ENCODE results near the gene RUNDC1.
"Not testable (repeated sequence)": the region's sequence is repeated elsewhere in the genome, so short reads cannot be mapped to it uniquely, and the experiment has no call there.

RUNDC1 gene

GRCh38 chr17:42975265-42975664 is 5.1 kb upstream of the RUNDC1 start:
- H3K9ac ChIP-seq (ENCODE audit: low read length) = no peak overlapping the region
- peak overlapping the region; percentile 58 for H3K4me2 ChIP-seq (ENCODE audit: low read length)
- 0 out of 2 replicates have a peak overlapping the region, but pooled peaks have one; percentile 0 for H3K4me3 ChIP-seq (ENCODE audit: low read length)
- peaks cover 10% of the 10 kb centered on the region for H3K79me2 ChIP-seq (ENCODE audit: low read length)
- H3K4me1 ChIP-seq (ENCODE audit: low read length) = peaks cover 30% of the 10 kb centered on the region
- H3K27me3 ChIP-seq (ENCODE audit: low read depth, low read length) = no peaks in the 10 kb centered on the region
- H4K20me1 ChIP-seq (ENCODE audit: insufficient read depth, low read length) = no peaks in the 10 kb centered on the region
- H3K9me3 ChIP-seq (ENCODE audit: insufficient read depth, low read length) = no peaks in the 10 kb centered on the region
- H3K36me3 ChIP-seq (replicated peaks; ENCODE audit: low read depth, low read length) = peaks cover 2% of the 10 kb centered on the region
- peak overlapping the region; percentile 50 for H3K27ac ChIP-seq (ENCODE audit: low read length)
- TF ChIP-seq EZH2phosphoT487 (IDR thresholded peaks at IDR 0.05; ENCODE audit: low read depth) (no peak), CTCF (IDR thresholded peaks at IDR 0.05; ENCODE audit: low read depth, low read length) (no peak)
- no peak overlapping the region for H2AFZ ChIP-seq (ENCODE audit: low read depth, low read length)

- peak overlapping the region; percentile 58 for H3K4me2 ChIP-seq (ENCODE audit: low read length)
Observed at GRCh38 chr17:42975701-42976100, 4.7 kb upstream of the RUNDC1 start.

GRCh38 chr17:42979511-42980273 is 673 bp upstream of the RUNDC1 start, which contains the start of gene PTGES3L:
Gene PTGES3L (minus strand): TSS chr17:42980080. CDS start chr17:42980053, 27 bp downstream.
- H3K4me2 ChIP-seq (ENCODE audit: low read length) = peak within 1 kb of the TSS; percentile 98
- H3K9ac ChIP-seq (ENCODE audit: low read length) = peak within 1 kb of the TSS; percentile 95
- peaks cover 5% of the 10 kb centered on the region; the same call in 1 of the 2 replicates for H4K20me1 ChIP-seq (ENCODE audit: insufficient read depth, low read length)
- TF ChIP-seq CTCF (IDR thresholded peaks at IDR 0.05; ENCODE audit: low read depth, low read length) (no peak), EZH2phosphoT487 (IDR thresholded peaks at IDR 0.05; ENCODE audit: low read depth) (no peak)
- H3K27me3 ChIP-seq (ENCODE audit: low read depth, low read length) = no peaks in the 10 kb centered on the region
- H3K4me3 ChIP-seq (ENCODE audit: low read length) = peak within 1 kb of the TSS; percentile 83
- peak within 1 kb of the TSS; percentile 88 for H3K27ac ChIP-seq (ENCODE audit: low read length)
- H3K36me3 ChIP-seq (replicated peaks; ENCODE audit: low read depth, low read length) = peaks cover 13% of the 10 kb centered on the region
- H3K4me1 ChIP-seq (ENCODE audit: low read length) = peaks cover 50% of the 10 kb centered on the region
- H2AFZ ChIP-seq (ENCODE audit: low read depth, low read length) = 0 out of 2 replicates have a peak within 1 kb of the TSS, but pooled peaks have one; percentile 19
- no peaks in the 10 kb centered on the region for H3K9me3 ChIP-seq (ENCODE audit: insufficient read depth, low read length)
- peaks cover 50% of the 10 kb centered on the region for H3K79me2 ChIP-seq (ENCODE audit: low read length)

More at GRCh38 chr17:42975701-42976100, 4.7 kb upstream of the RUNDC1 start:
- Histone ChIP-seq H3K79me2 (ENCODE audit: low read length) (peaks cover 12% of the 10 kb centered on the region), H3K4me1 (ENCODE audit: low read length) (peaks cover 30% of the 10 kb centered on the region), H3K4me3 (ENCODE audit: low read length) (peak overlapping the region; percentile 0; the same call in 1 of the 2 replicates), H3K27ac (ENCODE audit: low read length) (peak overlapping the region; percentile 50)
- not testable (repeated sequence) for H3K36me3 ChIP-seq (replicated peaks; ENCODE audit: low read depth, low read length); H3K27me3 ChIP-seq (ENCODE audit: low read depth, low read length); H3K9ac ChIP-seq (ENCODE audit: low read length); H3K9me3 ChIP-seq (ENCODE audit: insufficient read depth, low read length); H4K20me1 ChIP-seq (ENCODE audit: insufficient read depth, low read length); H2AFZ ChIP-seq (ENCODE audit: low read depth, low read length)

GRCh38 chr17:42980766-42981397 is 517 bp downstream of the RUNDC1 start:
- H3K27ac ChIP-seq (ENCODE audit: low read length) = peak overlapping the region; percentile 88
- peak overlapping the region; percentile 95 for H3K9ac ChIP-seq (ENCODE audit: low read length)
- peak overlapping the region; percentile 83 for H3K4me3 ChIP-seq (ENCODE audit: low read length)
- no peaks in the 10 kb centered on the region for H3K9me3 ChIP-seq (ENCODE audit: insufficient read depth, low read length)
- H3K27me3 ChIP-seq (ENCODE audit: low read depth, low read length) = no peaks in the 10 kb centered on the region
- peaks cover 50% of the 10 kb centered on the region for H3K4me1 ChIP-seq (ENCODE audit: low read length)
- peaks cover 5% of the 10 kb centered on the region; the same call in 1 of the 2 replicates for H4K20me1 ChIP-seq (ENCODE audit: insufficient read depth, low read length)
- no peak overlapping the region for H2AFZ ChIP-seq (ENCODE audit: low read depth, low read length)
- peaks cover 53% of the 10 kb centered on the region for H3K79me2 ChIP-seq (ENCODE audit: low read length)
- H3K4me2 ChIP-seq (ENCODE audit: low read length) = peak overlapping the region; percentile 98
- peaks cover 13% of the 10 kb centered on the region for H3K36me3 ChIP-seq (replicated peaks; ENCODE audit: low read depth, low read length)
- TF ChIP-seq CTCF (IDR thresholded peaks at IDR 0.05; ENCODE audit: low read depth, low read length) (peak; percentile 22), EZH2phosphoT487 (IDR thresholded peaks at IDR 0.05; ENCODE audit: low read depth) (no peak)

Measured in OCI-LY3 (cell line).